ENCODE results near the gene STEAP2.
"Not testable (repeated sequence)": the region's sequence is repeated elsewhere in the genome, so short reads cannot be mapped to it uniquely, and the experiment has no call there.

The STEAP2 gene

GRCh38 chr7:90238583-90238982 is 27.0 kb downstream of the STEAP2 start:
- DNase-seq: no peak

DNA sequence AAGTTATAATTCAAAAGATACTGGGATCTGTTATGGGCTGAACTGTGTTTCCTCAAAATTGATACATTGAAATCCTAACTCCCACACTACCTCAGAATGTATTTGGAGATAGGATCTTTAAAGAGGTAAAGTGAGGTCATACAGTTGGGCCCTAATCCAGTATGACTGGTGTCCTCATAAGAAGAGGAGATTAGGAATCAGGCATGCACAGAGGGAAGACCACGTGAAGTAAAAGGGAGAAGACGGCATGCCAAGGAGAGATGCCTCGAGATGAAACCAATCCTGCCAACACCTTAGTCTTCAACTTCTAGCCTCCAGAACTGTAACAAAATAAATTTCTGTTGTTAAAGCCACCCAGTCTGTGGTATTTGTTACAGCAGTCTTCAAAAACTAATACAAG is 27.5 kb downstream of the STEAP2 start:
- no peak for DNase-seq

GRCh38 chr7:90239625-90240228 is 28.2 kb downstream of the STEAP2 start:
- DNase-seq: no peak

- DNase-seq: no peak
Measured at GRCh38 chr7:90242369-90243168, 31.0 kb downstream of the STEAP2 start.

GRCh38 chr7:90243556-90243955 is 32.0 kb downstream of the STEAP2 start:
- no peak for DNase-seq

DNA sequence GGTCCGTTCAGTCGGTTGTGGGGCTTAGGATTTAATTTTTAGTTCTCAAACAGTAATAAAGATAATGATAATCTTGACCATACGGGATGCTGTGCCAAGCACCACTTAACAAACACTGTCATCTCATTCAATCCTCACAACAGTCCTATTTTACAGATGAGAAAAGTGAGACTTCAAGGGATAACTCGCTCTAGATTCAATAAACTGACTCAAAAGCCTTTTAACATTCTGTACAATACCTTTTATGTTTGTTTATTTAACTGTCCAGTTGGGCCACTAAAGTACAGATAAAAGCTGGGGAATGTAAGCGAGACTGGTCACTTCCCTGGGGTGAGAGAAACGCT is 33.0 kb downstream of the STEAP2 start:
- DNase-seq: no peak

DNA sequence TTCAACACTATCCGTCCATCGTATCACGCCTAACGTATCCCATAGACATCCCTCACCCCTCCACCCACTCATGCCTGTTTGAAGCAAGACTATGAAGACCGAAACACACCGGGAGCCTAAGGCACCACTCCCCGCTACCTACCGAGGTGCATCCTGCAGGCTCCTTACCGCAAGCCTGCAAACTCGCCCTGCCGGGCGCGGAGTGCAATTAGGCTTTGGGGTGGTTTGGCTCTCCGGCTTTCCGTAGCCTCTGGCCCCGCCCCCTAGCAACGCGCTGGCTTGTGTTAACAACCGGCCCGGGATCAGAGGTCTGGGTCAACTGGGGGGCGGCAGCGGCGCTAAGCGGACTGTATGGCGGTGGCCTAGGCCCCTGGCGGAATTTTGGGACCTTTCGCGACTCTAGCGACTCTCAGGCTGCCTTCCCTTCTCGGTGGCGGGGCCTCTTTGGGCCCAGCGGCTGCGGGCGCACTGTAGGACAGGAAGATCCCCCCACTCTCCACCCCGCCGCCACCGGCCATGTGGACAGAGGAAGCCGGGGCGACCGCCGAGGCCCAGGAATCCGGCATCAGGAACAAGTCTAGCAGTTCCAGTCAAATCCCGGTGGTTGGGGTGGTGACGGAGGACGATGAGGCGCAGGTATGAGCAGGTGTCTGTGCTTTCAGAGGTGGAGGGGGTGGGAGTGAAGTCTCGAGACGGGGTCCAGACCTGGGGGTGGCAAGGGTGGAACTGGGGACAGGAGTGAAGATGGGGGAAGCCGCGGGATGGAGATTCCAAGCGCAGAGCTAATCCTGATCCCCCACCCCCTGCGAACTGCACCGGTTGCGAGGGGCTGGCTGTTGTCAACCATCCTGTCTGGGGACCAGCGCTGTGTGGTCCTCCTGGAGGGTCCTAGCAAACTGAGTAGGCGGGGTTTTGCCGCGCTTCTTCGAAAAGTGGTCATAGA is 33.6 kb downstream of the STEAP2 start, which contains the start of gene CFAP69:
Gene CFAP69, plus strand, starts transcription at position 266 of the 943 bp plus-strand sequence. Its CDS starts 251 bp downstream, at position 517.
- DNase-seq: peak; percentile 89

GRCh38 chr7:90246171-90246570 is 34.6 kb downstream of the STEAP2 start:
- no peak for DNase-seq

GRCh38 chr7:90248706-90249105 is 37.2 kb downstream of the STEAP2 start:
- no peak for DNase-seq

GRCh38 chr7:90250601-90251303 is 39.2 kb downstream of the STEAP2 start:
- no peak for DNase-seq

DNA sequence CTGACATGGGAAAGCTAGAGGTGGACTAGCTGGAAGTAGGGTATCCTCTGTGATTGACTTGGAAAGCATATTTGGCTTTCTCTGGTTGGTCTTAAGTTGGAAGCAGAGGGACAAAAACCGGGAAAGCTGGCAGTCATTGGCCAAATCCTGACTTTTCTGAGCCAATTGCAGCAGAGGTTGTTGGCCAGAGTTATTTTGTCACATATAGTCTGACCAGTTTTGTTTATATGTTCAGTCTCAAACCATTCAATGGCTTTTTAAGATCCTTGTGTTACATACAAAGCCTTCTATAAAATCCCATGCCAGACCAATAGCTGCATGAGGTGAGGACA is 39.7 kb downstream of the STEAP2 start:
- no peak for DNase-seq

DNA sequence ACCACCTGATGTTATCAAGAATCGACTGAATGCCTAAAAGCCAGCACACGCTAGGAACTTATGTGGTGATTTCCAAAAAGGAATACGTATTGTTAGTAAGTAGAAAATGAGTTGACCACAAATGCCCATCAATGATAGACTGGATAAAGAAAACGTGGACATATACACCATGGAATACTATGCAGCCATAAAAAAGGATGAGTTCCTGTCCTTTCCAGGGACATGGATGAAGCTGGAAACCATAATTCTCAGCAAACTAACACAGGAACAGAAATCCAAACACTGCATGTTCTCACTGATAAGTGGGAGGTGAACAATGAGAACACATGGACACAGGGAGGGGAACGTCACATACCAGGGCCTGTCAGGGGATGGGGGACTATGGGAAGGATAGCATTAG is 44.5 kb downstream of the STEAP2 start:
- not testable (repeated sequence) for DNase-seq

GRCh38 chr7:90256778-90257177 is 45.2 kb downstream of the STEAP2 start:
- DNase-seq: no peak

DNA sequence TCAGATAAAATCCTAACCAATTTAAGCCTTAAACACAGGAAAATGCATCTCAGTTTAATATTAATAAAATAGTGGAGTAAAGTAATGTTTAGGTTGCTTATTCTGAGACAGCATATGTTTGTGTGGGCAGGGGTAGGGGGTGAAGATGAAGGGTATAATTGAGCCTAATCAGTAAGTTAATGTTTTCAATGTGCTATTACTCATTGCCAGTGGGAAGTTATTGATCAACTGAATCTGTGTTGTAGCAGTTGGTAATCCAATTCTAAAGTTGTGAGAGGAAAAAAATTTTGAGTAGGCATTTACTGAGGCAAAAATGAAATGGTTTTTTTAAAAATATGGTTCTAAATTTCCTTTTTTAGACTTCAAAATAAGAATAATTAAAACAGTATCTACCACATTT is 49.9 kb downstream of the STEAP2 start:
- no peak for DNase-seq

GRCh38 chr7:90262438-90262837 is 50.9 kb downstream of the STEAP2 start:
- DNase-seq: peak; percentile 12

- DNase-seq: no peak
Measured at GRCh38 chr7:90266808-90267207, 55.3 kb downstream of the STEAP2 start.

DNA sequence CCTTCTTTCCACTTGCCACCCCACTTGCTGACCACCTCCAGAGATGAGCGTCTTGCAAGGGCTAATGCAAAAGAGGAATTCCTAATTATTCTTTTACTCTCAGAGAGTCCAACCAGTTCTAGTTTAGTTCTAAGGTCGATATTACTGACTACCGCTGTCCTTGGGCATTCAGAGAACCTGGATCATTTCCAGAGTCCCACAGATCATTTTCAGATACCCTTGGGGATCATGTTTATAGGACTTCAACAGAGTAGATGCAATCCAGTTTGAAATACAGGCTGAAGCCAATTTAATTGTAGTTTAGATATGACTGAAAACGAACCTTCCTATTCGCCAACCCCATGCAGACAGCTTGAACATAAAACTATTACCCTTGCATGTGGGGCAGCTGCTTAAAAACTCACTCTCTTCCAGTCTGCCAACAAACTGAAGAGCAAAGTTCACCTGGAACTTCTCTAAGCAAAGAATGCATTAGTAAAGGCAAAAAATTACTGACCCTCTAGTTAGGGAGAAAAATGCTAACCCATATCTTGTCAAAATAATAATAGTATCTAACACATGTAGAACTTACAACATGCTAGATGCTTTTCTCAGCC is 55.8 kb downstream of the STEAP2 start:
- DNase-seq: no peak

GRCh38 chr7:90269163-90269562 is 57.6 kb downstream of the STEAP2 start:
- no peak for DNase-seq

GRCh38 chr7:90270431-90271178 is 59.1 kb downstream of the STEAP2 start:
- DNase-seq: no peak

GRCh38 chr7:90271753-90272152 is 60.2 kb downstream of the STEAP2 start:
- DNase-seq: no peak

DNA sequence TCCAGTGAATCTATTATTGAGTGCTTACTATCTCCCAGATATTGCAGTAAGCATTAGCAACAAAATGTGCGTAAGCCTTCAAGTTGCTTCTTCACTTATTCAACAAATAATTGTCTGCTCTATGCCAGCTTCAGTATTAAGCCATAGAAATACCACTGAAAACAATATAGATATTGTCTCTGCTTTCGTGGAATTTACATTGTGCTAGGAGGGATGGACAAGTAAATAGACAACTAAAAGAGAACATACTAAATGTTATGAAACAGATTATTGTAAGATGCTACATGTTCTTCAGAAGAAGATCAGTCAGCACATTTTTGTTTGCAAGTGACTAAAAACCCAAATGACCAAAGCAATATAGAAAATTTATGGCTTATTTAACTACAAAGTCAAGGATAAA is 60.7 kb downstream of the STEAP2 start:
- DNase-seq: no peak

DNA sequence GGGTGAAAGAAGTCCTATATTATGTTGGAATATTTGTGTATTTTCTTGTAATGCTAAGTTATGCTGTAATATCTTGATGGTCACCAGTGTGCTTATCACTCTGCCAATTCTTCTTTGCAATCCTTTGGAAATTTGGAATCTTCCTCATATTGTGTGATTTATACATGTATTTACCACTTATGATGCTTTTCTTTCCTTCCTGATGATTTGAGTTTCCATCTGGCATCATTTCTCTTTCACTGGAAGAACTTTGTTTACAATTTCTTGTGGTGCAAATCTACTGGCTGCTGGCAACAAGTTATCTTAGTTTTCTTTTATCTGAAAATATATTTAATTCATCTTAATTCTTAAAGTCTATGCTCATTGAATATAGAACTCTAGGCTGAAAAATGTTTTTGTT is 62.6 kb downstream of the STEAP2 start:
- no peak for DNase-seq
